Suppressor macrophage treated with lipopolysaccharide for 4 hours (primary cell): ENCODE data around the gene DPP7.
"Not testable (repeated sequence)": the region's sequence is repeated elsewhere in the genome, so short reads cannot be mapped to it uniquely, and the experiment has no call there.

Experiments used
- DNase-seq: peaks from one replicate; pipeline ENCODE4 v3.0.0-alpha.2; 2020

The DPP7 gene

DNA sequence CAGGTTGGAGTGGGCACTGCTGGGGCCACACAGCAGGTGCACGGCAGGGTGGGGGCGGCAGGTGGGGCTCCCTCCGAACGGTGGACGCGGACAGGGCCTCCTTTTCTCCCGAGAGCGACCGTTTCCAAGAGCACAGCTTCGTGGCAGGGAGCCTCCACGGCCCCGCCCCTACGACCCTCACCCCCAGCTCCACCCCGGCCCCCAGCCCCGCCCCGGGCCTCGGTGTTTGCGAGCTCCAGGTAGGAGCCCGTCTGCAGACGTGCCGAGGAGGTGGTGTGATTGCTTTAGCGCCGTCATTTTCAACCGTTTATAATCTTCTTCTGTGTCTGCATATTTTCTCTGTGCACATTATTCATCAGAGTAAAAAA, 33.2 kb upstream of the DPP7 start:
- DNase-seq, result no peak

DNA sequence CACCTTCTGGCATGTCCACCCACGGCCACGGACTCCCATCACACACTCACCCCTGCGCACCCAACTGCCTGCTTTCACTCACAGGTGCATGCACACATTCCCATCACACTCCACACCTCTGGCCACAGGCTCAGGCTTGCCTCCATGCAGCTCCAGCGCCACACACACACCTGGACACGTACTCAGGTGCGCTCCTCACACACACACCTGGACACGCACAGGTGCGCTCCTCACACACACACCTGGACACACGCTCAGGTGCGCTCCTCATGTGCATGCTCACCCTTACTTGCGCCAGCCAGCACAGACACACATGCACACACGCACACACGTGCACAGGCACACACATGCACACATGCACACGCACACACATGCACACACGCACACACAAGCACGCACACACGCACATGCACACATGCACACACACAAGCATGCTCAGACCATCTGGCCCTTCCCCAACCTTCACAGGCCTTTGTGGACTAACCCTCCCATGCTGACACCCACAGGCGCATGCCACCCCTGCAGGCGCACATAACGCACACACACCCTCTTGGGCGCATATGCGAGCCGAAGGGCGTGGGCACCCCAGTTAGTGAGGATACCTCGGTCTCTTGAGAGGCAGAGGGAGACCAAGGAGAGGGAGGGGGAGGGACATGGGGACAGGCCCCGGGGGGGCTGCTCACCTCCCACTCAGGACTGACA, 32.7 kb upstream of the DPP7 start:
- no peak for DNase-seq

DNA sequence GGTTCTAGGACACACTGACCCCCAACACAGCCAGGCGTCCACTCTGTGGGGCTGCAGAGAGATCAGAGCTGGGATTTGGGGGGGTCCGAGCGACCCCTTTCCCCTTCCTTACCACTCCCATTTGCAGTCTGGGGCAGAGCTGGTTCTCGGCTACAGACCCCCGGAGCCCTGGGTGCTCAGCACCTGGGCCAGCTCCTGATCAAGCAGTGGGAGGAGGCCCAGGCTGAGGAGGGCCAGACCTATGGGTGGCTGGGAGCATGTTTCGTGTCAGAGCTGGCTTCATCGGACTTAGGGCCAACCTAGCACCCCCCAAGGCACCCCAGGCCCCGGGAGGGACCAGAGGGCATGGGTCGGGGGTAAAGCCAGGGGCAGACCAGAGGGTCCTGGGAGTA, 32.0 kb upstream of the DPP7 start:
- no peak for DNase-seq

DNA sequence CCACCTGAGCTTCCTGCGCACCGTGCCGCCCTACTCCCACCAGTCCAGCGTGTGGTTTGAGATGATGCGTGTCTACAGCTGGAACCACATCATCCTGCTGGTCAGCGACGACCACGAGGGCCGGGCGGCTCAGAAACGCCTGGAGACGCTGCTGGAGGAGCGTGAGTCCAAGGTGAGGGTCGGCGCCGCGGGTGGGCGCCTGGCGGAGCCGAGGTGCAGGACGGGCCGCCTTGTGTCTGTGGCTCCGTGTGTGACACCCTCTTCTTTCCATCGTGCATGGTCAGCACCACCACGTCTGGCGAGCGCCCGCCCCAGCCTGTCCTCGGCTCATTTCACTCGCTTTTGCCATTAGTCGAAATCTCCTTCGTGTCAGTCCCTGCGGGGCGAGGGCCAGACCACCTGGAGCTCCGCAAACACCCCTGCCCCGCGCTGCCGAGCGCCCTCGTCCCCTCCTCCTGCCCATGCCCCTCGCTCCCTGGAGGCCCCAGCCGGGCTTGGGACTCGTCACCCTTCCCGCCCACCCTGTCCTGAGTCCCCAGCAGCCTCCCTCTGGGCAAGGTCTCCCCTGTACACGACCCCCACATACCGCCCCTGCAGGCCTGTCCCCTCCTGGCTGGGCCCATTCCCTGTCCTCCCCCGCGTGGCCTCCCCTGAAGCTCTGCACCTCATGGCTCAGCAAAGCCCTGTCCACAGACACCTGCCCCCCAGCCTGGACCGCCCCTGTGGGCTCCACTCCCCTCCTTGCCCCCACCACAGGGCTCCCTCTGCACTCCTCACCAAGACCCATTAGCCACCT, 31.4 kb upstream of the DPP7 start:
- no peak for DNase-seq

DNA sequence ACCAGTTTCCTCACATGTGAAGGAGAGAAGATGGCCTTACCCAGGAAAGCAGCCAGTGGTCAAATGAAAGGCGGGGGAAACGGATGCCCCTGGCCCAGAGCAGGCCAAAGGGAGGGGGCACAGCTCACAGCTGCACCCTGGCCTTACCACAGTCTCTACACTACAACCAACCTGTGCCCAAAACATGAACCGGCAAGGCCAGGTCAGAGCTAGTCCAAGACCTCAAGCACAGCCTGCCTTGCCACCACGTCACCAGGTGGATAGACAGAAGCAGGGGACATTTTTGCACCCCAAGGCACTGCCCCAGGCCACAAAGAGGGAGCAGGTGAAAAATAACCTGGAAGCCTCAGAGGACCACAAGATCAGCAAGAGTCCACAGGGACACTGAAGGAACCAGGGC, 28.9 kb upstream of the DPP7 start:
- DNase-seq, result no peak

DNA sequence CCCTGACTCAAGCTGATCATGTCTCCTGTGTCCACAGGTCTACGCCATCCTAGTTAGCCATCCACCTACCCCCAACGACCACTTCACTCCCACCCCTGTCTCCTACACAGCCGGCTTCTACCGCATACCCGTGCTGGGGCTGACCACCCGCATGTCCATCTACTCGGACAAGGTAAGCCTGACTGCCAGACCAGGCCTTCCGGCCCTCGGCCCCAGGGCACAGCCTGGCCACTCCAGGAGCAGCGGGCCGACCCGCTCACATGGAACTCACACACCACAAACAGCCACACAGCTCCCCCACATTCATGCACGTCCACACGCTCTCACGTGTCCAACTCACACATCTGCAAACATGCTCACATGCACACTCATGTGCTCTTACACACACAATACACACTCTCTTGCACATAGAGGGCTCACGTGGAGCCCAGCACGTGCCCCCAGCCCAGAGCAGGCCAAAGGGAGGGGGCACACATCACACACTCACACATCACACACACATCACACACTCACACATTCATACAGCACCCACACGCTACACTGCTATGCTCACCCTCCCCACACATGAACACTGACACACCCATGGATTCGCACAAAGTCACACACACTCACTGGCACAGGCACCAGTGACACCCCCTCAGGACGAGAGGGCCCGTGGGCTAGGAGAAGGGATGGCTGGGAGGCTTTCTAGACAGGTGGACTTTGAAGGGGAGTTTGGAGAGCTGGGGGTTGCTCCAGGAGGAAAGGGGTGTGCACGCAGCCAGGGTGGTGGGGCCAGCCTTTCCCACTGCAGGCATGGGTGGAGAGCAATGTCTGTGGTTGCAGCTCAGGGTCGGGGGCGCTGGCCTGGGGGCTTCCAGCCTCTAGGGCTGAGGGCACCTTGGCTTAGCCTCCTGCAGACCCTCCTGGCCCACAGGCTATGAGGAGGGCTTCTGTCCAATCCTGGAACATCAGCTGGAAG, 27.7 kb upstream of the DPP7 start:
- no peak for DNase-seq

DNA sequence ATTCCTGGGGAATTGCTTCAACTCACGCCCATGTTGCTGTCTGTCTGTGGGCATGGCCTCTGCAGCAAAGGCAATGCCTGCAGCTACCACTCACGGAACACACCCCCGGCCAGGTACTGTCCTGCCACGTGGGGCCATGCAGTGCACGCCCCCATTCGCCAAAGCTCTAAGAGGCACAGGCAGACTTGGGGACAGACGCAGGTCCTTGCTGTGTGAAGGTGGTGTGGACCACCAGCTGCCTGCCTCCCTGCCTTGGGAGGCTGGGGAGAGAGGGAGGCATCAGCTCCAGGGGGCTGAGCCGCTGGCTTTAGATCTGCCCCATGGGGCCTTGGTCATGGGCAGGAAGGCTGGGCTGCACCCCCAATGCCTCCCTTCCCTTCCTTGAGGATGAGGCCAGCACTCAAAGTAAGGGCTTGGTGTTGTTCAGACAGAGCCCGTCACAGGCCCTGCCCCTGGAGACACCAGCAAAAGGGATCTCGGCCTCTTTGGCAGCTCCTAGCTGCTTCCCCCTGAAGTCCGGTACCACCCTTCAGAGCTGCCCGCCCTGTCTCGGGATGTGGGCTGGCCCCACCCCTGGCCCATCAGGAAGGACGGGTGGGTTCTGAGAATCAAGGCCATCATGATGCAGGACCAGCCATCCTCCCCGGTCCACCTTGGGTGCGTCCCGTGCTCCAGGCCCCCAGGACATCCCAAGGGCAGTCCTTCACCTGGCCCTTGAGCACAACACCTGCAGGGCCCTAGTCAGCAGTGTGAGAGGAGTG, 26.7 kb upstream of the DPP7 start:
- DNase-seq, result no peak

DNA sequence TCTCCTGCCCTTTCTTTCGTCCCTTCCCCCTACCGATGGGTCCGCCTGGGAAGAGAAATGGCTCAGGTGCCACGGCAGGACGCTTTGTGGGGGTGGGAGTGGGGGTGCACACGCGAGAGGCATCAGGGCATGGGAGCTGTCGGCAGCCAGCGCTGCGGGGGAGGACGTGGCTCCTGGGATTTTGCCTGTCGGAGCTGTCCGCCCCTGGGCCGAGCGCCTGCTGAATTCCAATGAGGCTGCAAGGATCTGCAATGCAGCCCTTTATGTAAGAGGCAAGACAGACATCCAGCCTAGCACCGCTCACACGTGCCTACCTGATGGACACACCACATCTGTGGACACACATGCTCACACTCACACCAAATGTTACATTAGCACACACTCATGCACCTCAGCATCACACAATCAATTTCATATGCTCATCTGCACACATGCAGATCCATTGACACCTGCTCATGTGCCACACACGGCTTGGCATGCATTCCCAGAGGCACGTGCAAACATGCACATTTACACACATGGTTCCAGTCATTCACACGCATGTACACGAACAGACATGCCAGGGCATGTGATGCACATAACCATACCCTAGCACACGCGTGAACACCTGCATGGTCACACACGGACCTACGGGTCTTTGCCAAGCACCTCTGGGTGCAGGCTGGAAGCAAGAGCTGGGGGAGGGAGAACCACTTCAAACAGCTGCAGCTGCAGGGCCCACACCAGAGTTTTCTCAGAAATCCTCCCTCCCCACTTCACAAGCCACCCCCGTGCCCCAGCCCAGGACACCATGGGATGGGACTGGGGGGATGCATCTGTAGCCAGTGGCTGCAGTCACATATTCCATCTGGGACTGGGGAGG, 25.8 kb upstream of the DPP7 start:
- no peak for DNase-seq

DNA sequence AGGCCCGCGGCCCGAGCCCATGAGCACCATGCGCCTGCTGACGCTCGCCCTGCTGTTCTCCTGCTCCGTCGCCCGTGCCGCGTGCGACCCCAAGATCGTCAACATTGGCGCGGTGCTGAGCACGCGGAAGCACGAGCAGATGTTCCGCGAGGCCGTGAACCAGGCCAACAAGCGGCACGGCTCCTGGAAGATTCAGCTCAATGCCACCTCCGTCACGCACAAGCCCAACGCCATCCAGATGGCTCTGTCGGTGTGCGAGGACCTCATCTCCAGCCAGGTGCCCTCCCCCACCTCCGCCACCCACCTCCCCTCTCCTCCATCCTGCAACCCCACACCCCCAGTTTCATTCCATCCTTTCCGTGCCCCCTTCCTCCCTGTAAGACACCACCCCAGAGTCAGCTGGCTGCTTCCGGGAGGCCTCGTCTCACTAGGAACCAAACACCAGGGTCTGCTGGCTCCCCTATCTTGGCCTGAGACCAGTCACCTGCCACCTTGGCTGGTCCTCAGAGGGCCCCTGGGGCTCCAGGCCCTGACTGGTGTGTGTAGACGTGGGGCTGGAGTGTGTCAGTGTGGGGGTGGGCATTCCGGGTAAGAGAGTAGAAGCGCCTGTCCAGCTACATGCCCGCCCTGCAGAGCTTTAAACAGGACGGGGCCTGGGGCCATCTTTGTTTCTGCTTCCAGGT, 25.1 kb upstream of the DPP7 start:
- DNase-seq, result no peak

DNA sequence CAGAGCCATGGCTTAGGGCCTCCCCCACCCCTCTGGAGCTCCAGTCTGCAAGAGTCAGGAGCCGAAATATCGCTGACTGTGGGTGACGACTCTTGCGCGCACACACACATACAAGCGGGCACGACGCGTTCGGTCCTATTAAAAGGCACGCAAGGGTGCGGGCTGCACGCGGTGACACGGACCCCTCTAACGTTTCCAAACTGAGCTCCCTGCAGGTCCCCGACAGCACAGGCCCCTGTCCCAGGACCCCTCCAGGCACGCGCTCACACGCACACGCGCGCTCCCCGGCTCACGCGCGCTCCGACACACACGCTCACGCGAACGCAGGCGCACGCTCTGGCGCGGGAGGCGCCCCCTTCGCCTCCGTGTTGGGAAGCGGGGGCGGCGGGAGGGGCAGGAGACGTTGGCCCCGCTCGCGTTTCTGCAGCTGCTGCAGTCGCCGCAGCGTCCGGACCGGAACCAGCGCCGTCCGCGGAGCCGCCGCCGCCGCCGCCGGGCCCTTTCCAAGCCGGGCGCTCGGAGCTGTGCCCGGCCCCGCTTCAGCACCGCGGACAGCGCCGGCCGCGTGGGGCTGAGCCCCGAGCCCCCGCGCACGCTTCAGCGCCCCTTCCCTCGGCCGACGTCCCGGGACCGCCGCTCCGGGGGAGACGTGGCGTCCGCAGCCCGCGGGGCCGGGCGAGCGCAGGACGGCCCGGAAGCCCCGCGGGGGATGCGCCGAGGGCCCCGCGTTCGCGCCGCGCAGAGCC, 24.4 kb upstream of the DPP7 start, which contains the start of gene GRIN1:
GRIN1 (plus strand) TSS at position 433 of the 746 bp plus-strand sequence. CDS start 333 bp downstream, outside the sequence.
- DNase-seq, result peak; percentile 36

DNA sequence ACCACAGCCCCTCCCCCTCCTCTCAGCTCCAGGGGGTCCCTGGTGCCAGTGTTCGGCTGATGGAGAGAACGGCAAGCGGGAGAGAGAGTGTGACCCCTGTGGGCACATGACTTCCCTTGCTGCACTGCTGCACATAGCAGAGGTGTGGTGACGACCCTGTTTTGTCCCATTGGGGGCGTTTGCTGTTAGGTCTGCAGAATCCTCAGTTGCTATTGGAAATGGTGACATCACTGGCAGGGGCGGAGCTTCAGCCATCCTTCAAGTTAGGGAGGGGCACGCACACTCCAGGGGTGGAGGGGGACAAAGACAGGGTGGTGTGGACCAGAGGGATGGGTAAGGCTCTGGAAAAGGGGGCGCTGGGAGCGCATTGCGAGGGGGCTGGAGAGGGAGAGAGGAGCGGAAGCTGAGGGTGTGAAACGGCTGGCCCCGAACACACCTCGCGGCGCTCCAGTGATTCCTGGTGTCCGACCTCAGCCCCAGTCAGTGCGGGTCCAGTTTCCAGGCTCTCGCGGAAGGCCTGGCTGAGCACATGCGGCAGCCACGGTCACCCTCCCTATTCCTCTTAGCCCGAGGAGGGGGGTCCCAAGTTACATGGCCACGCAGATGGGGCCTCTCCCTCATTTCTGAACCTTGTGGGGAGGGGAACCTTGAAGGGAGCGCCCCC, 23.7 kb upstream of the DPP7 start:
- DNase-seq, result no peak

DNA sequence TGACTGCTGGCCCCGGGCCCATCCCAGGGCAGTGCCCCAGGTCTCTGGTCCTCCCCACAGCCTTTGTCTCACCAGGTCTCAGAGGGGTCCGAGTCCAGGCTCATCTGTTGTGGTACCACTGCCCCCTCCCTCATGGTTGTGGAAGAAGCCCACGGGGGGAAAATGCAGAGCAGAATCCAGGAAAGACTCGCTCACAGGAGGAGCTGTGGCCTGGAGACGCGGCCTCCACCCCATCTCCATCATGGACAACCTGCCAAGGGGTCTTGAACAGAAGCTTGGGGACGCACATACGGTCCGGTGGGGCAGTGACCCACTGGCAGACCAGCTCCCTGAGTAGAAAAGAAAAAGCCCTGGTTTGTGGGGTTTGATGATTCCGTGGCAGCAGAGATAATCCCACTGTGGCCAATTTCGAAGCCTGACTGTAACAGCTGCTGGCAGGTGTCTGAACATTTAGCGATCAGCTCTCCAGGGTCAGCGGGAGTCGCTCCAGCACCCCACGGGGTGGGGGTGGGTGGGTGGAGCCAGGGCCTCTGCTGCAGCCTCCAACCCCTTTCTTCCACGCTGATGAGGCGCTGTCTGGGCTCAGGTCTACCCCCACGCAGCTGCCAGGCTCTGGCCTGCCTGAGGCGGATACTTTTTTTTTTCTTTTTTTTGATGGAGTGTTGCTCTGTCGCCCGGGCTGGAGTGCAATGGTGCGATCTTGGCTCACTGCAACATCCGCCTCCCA, 22.5 kb upstream of the DPP7 start:
- no peak for DNase-seq

DNA sequence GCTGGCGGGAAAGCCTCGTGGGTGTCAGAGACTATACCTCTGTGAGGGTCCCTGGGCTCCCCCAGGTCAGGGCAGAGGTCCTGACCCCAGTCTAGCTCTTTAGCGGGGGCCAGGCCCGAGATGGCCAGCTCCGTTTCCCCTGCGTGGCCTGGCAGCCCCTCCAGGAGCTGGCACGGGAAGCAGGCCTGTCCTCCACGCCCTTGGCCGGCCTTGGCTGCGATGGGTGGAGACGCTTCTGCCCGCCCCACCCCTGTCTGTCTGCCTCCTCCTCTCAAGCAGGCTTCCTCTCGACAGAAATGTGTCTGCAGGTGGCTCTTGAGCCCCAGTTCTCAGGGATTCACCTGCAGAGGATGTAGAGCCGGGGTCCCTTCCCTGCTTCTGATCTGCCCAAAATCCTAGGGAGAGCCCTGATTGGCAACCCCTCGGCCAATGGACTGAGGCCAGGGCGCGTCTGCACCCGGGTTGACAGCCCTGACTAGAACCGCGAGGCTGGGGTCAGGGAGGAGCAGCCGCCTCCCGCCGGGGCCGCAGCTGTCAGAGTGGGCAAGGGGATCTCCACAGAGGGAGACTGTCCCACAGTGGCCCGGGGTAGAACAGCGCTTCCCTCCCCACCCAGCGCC, 21.8 kb upstream of the DPP7 start:
- DNase-seq, result no peak

DNA sequence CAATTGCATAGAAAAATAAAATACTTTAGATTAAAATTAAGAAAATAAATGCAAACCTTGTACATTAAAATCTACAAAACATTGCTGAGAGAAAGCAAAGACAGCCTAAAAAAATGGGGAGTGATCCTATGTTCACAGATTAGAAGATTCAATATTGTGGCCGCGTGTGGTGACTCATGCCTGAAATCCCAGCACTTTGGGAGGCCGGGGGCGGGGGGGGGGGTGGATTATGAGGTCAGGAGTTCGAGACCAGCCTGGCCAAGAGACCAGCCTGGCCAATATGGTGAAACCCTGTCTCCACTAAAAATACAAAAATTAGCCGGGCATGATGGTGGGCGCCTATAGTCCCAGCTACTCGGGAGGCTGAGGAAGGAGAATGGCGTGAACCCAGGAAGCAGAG, 20.6 kb upstream of the DPP7 start:
- not testable (repeated sequence) for DNase-seq

DNA sequence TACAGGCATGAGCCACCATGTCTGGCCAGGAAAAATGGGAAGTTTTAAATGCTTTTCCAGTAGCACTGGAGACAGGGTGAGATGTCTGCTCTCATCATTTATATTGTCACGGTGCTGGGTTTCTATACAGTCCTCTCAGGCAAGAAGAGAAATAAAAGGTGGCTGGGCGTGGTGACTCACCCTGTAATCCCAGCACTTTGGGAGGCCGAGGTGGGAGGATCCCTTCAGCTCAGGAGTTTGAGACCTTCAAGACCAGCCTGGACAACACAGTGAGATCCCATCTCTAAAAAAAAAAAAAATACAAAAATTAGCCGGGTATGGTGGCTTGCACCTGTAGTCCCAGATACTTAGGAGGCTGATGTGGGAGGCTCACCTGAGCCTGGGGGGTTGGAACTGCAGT, 19.7 kb upstream of the DPP7 start:
- no peak for DNase-seq

DNA sequence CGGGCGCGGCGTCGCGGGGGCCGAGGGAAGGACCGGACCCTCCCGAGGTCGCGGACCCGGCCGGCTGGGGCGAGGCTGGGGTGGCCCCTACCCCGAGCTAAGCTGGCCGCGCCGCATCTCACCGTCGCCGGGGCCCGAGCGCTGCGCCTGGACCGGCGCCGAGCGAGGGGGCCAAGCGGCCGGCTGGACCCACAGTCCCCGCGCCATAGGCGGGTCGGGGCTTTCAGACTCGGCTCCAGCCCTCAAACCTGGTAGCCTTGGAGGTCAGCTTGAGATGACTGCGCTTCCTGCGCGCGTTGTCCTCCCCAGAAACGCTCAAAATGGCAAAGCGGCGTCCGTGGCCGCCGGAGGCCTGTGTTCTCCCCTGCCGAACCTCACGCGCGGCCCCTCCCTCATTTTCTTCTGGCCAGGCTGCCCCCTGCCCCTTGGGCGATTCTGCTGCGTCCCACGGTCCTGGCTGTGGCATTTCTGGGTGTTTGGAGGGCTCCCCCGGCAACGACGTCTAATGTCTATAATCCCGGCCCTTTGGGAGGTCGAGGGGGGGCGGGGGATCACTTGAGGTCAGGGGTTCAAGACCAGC, 15.7 kb upstream of the DPP7 start:
- DNase-seq, result peak; percentile 14

DNA sequence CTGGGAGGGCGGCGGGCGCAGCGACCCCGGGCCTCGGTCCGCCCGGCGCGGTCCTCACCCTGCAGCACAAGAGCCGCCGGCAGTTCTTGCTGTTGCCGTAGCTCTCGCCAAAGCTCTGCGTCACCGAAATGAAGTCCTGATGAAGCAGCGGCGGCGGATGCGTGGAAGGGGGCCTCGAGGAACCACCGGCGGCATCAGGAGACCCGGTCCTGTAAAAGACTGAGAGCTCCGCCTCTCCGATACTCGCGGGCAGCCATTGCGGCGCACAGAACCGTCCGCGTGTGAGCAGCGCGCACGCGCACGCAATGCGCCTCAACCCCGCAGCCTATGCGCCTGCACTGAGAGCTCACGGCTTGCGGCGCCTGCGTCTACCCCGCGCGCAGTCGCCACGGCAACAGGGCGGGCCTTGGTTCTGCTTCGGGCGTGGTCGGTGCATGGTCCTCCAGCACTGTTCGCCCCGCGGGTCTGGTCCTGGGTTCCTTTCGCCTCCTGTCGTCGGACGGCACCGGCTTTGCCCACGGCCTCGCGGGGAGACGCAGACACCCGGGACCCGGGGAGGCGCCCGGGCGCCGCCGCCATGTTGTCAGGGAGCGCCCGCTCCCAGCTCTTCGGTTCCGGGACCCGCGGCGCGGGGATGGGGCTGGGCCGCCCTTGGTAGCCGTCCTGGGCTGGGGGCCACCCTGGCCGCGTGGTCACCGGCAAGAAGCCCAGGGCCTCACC, 15.1 kb upstream of the DPP7 start:
- peak; percentile 95 for DNase-seq
